ENCODE data around the gene MLLT10. TPM values are rescaled to one million over a fixed set of nuclear protein-coding genes. Genes with fewer than 3 reads are reported as not detected.

MLLT10 gene
- total and polyA plus RNA-seq, 9 of the 15 experiments (the other 6 are each of a cell fraction or from before 2014, with no cell fraction given): 18.8 to 81.4 (median 64.2) TPM

GRCh38 chr10:21759232-21759631 lies 225.2 kb downstream of the MLLT10 start:
- no TSS peak for BruUV-seq (replicated peaks)

GRCh38 chr10:21760332-21760731 lies 226.3 kb downstream of the MLLT10 start:
- no peaks in the 10 kb centered on the region for H3K9me1 ChIP-seq (ENCODE audit: control insufficient read depth, insufficient read depth, low read length)
- TF ChIP-seq MXD1 (CRISPR knock-in tag; IDR thresholded peaks at IDR 0.05; ENCODE audit: borderline replicate concordance, poor library complexity, severe bottlenecking): no peak
- TF ChIP-seq ILK (tag; IDR thresholded peaks at IDR 0.05; ENCODE audit: borderline replicate concordance, low read depth): no peak
- no peak for TF ChIP-seq HMBOX1 (IDR thresholded peaks at IDR 0.05)
- no peak for TF ChIP-seq EZH2 (IDR thresholded peaks at IDR 0.05; ENCODE audit: borderline replicate concordance, low read depth, low read length)
- no peak for TF ChIP-seq CAMTA2 (CRISPR knock-in tag; conservative IDR thresholded peaks at IDR 0.05)
- TF ChIP-seq SMC3 (conservative IDR thresholded peaks at IDR 0.05; ENCODE audit: insufficient read depth, low read depth, low read length): no peak
- TF ChIP-seq ELF1 (tag; IDR thresholded peaks at IDR 0.05): no peak
- TF ChIP-seq RFX5 (IDR thresholded peaks at IDR 0.05; ENCODE audit: low read depth, low read length): no peak
- no peak for TF ChIP-seq MYC (IDR thresholded peaks at IDR 0.05; ENCODE audit: low read depth, low read length)
- TF ChIP-seq MYC (CRISPR knock-in tag; IDR thresholded peaks at IDR 0.05; ENCODE audit: borderline replicate concordance, low read depth): no peak
- TF ChIP-seq DEAF1 (CRISPR knock-in tag; IDR thresholded peaks at IDR 0.05): no peak
- H3K79me2 ChIP-seq (ENCODE audit: control insufficient read depth, insufficient read depth, low read length): no peaks in the 10 kb centered on the region
- no peak for ATAC-seq
- peaks cover 33% of the 10 kb centered on the region; the same call in 2 of the 3 replicates for H3K36me3 ChIP-seq (ENCODE audit: control insufficient read depth, insufficient read depth, low read length)
- intact Hi-C loops (cut with micrococcal nuclease) (no loop called here), in situ Hi-C loops (cut with MboI) (no loop called here)
- no peak overlapping the region for H3K27ac ChIP-seq (ENCODE audit: extremely low read depth, low read depth, low read length)
- FAIRE-seq: no peak
- no peak for DNase-seq (ENCODE audit: extremely low read depth in 1 of 4, low spot score in 3 of 4)
- H3K4me3 ChIP-seq: no peak overlapping the region
- no peaks in the 10 kb centered on the region for H3K27me3 ChIP-seq (ENCODE audit: control insufficient read depth in 2 of 2, insufficient read depth in 2 of 2, low read length in 2 of 2)
- WGBS (ENCODE audit: insufficient coverage, low coverage, missing lambda C conversion rate): 100% methylated on average over 2 of the region's 2 CpGs
- ChIA-PET CTCF (ENCODE audit: low intra/inter-chr PET ratio) (no interaction called here), POLR2A (interaction anchor here (0.7 to 0.8 kb wide), 2 partner anchors 11 to 263 kb away, joined by 3 read pairs; no protein-coding TSS in a partner anchor)
- no peak overlapping the region for H3K9ac ChIP-seq (ENCODE audit: insufficient read depth in 1 of 2, low read depth in 2 of 2, low read length in 2 of 2)
- H3K9me3 ChIP-seq (replicated peaks; ENCODE audit: control insufficient read depth, insufficient read depth, low read depth, low read length): no peaks in the 10 kb centered on the region
- BruUV-seq (replicated peaks): no TSS peak
- H3K4me2 ChIP-seq (ENCODE audit: insufficient read depth, low read length): no peak overlapping the region
- no peaks in the 10 kb centered on the region for H4K20me1 ChIP-seq (replicated peaks; ENCODE audit: control insufficient read depth, insufficient read depth, low read length)
- no peak overlapping the region for H2AFZ ChIP-seq (ENCODE audit: low read depth, low read length)
- peaks cover 0 to 10% of the 10 kb centered on the region in 2 experiments; a peak in 3 of 5 replicates for H3K4me1 ChIP-seq (replicated peaks in 1 of 2; ENCODE audit: control insufficient read depth in 2 of 2, insufficient read depth in 2 of 2, low read length in 2 of 2)

More at GRCh38 chr10:21759232-21759631, 225.2 kb downstream of the MLLT10 start:
- Histone ChIP-seq H4K20me1 (replicated peaks; ENCODE audit: control insufficient read depth, insufficient read depth, low read length) (no peaks in the 10 kb centered on the region), H3K9ac (ENCODE audit: insufficient read depth in 1 of 2, low read depth in 2 of 2, low read length in 2 of 2) (no peak overlapping the region), H3K36me3 (ENCODE audit: control insufficient read depth, insufficient read depth, low read length) (peaks cover 35% of the 10 kb centered on the region; the same call in 2 of the 3 replicates), H3K9me3 (replicated peaks; ENCODE audit: control insufficient read depth, insufficient read depth, low read depth, low read length) (no peaks in the 10 kb centered on the region), H3K27ac (ENCODE audit: extremely low read depth, low read depth, low read length) (no peak overlapping the region), H3K79me2 (ENCODE audit: control insufficient read depth, insufficient read depth, low read length) (no peaks in the 10 kb centered on the region), H3K4me3 (no peak overlapping the region), H3K4me1 (replicated peaks in 1 of 2; ENCODE audit: control insufficient read depth in 2 of 2, insufficient read depth in 2 of 2, low read length in 2 of 2) (peaks cover 0 to 10% of the 10 kb centered on the region in 2 experiments; a peak in 3 of 5 replicates), H2AFZ (ENCODE audit: low read depth, low read length) (no peak overlapping the region), H3K4me2 (ENCODE audit: insufficient read depth, low read length) (no peak overlapping the region), H3K27me3 (ENCODE audit: control insufficient read depth in 2 of 2, insufficient read depth in 2 of 2, low read length in 2 of 2) (no peaks in the 10 kb centered on the region), H3K9me1 (ENCODE audit: control insufficient read depth, insufficient read depth, low read length) (no peaks in the 10 kb centered on the region)
- TF ChIP-seq ZNF239 (CRISPR knock-in tag; IDR thresholded peaks at IDR 0.05): no peak
- no peak for TF ChIP-seq SMAD4 (CRISPR knock-in tag; conservative IDR thresholded peaks at IDR 0.05)
- TF ChIP-seq ELF4 (CRISPR knock-in tag; IDR thresholded peaks at IDR 0.05): no peak
- TF ChIP-seq FOXJ3 (CRISPR knock-in tag; IDR thresholded peaks at IDR 0.05): no peak
- no peak for TF ChIP-seq RBFOX2 (IDR thresholded peaks at IDR 0.05; ENCODE audit: low read depth, low read length)
- ATAC-seq (no peak), DNase-seq (ENCODE audit: extremely low read depth in 1 of 4, low spot score in 3 of 4) (no peak), FAIRE-seq (no peak)
- in situ Hi-C loops (cut with MboI): no loop called here
- POLR2A ChIA-PET: interaction anchor here (0.6 to 1.9 kb wide), 3 partner anchors 11 to 142 kb away, joined by 3 to 8 read pairs (median 4); no protein-coding TSS in a partner anchor
- intact Hi-C loops (cut with micrococcal nuclease): no loop called here
- CTCF ChIA-PET (ENCODE audit: low intra/inter-chr PET ratio): no interaction called here
- WGBS (ENCODE audit: insufficient coverage, low coverage, missing lambda C conversion rate): 93% methylated on average over 21 of the region's 21 CpGs
